Measurements from ENCODE around the gene PRR3.

DNA sequence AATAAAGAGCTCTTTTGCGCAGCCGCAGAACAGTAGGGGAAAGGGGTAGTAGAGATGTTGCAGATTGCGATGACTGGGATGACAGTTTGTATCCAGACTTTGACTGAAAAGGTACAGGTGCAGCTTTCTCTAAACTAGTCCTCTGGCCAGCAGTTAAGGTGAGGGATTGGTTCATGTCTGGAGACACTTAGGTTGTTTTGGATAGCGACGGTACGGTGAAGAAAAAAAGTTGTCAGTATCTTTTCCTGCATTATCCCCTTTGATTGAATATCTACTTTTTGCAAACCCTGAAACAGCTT lies 537 bp downstream of the PRR3 start:
- TF ChIP-seq, protein P1, sequence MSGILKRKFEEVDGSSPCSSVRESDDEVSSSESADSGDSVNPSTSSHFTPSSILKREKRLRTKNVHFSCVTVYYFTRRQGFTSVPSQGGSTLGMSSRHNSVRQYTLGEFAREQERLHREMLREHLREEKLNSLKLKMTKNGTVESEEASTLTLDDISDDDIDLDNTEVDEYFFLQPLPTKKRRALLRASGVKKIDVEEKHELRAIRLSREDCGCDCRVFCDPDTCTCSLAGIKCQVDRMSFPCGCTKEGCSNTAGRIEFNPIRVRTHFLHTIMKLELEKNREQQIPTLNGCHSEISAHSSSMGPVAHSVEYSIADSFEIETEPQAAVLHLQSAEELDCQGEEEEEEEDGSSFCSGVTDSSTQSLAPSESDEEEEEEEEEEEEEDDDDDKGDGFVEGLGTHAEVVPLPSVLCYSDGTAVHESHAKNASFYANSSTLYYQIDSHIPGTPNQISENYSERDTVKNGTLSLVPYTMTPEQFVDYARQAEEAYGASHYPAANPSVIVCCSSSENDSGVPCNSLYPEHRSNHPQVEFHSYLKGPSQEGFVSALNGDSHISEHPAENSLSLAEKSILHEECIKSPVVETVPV (CRISPR knock-in tag; IDR thresholded peaks at IDR 0.05), result no peak
- no peak for TF ChIP-seq SNAI2 (CRISPR knock-in tag; IDR thresholded peaks at IDR 0.05)
- no peak for TF ChIP-seq ZNF70 (CRISPR knock-in tag; IDR thresholded peaks at IDR 0.05)
- no peak for TF ChIP-seq ZNF8 (CRISPR knock-in tag; IDR thresholded peaks at IDR 0.05)
